GM23248 (cell line): ENCODE results near the gene GGT7.

Source experiments
- EZH2 ChIP-seq: fragments of 200-600 bp; sonication (generic); IDR thresholded peaks from 2 replicates; pipeline ENCODE4 v1.6.1; 2018; ENCODE audit warnings: antibody characterized with exemption, mild to moderate bottlenecking; ENCODE audit not compliant: insufficient read depth, poor library complexity, severe bottlenecking
- EZH2phosphoT487 ChIP-seq: fragments of 200-600 bp; sonication (generic); IDR thresholded peaks from 2 replicates; pipeline ENCODE4 v1.6.1; 2018; ENCODE audit warnings: antibody characterized with exemption, moderate library complexity, mild to moderate bottlenecking, low read depth; ENCODE audit not compliant: insufficient read depth

DNA sequence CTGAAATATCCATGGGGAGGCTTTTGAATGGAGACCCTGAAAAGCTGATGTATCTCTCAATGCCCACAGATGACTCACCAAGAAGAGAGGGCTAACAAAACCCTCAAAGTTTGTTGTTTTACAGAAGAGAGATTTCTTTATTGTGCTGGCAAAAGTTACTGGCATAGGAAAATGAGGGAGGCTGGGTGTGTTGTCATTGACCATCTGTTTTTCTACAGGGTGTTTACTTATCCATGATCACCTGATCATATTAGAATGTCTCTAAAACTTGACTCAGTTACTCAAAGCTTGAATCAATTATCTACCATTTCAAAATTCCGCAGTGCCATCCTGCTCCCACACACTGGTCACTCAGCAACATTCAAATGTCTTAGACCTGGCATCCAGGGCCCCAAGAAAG, 57.0 kb downstream of the GGT7 start:
- TF ChIP-seq EZH2 (no peak), EZH2phosphoT487 (no peak)
